K562 (cell line): ENCODE data around the gene AKAP13. TPM values are rescaled to one million over a fixed set of nuclear protein-coding genes. Genes with fewer than 3 reads are reported as not detected.

Experiments used
- ATAC-seq: fragments of 200-7000 bp; cut with Tn5 transposase; 3 replicates; pipeline ENCODE4 v1.9.1; 2020; ENCODE audit warnings: moderate library complexity
- BruUV-seq: library from RNA; stranded (reverse); fragments of 400-500 nt; replicated peaks from 2 replicates; lab custom pipeline; 2021; lab: Mats Ljungman, UMichigan
- CTCF ChIA-PET: fragments of 300-600 bp; formaldehyde crosslinking; extraction: SDS; loops from one replicate; lab custom pipeline; 2021; ENCODE audit warnings: low intra/inter-chr PET ratio; lab: Yijun Ruan, JAX
- POLR2A ChIA-PET: fragments of 300-600, 350-650 bp; sonication (Branson Sonifier 250); formaldehyde crosslinking; extraction: SDS; loops from one replicate; lab custom pipeline; 2021; ENCODE audit warnings: antibody characterized with exemption, inconsistent platforms; lab: Yijun Ruan, JAX
- DNase-seq, 4 experiments: peaks; one replicate each; pipeline versions ENCODE4 v3.0.0 to v3.0.0-alpha.2; 2011 to 2018; ENCODE audit warnings: low spot score in 3 of 4, mixed read lengths in 3 of 4; ENCODE audit errors: extremely low read depth in 1 of 4
- FAIRE-seq: peaks from 2 replicates; lab custom pipeline; 2011; peaks lifted over from hg19 to GRCh38; lab: Jason Lieb, UNC
- H2AFZ ChIP-seq: 2 replicates; pipeline ENCODE4 v1.6.0; 2011; ENCODE audit warnings: low read depth, low read length, control low read depth, inconsistent platforms
- H3K27ac ChIP-seq: fragments of 200-600 bp; 3 replicates; pipeline ENCODE4 v1.8.0; 2011; ENCODE audit warnings: low read depth, mild to moderate bottlenecking, control low read depth, inconsistent platforms, low read length, moderate library complexity, mixed read lengths; ENCODE audit errors: extremely low read depth
- H3K27me3 ChIP-seq, 2 experiments: fragments of 300-600 bp in 1 of 2; 2 replicates in 1 of 2; 3 replicates in 1 of 2; pipeline versions ENCODE4 v1.6.0 to v1.8.0; 2011; ENCODE audit warnings: inconsistent platforms in 2 of 2, low read length in 2 of 2, mild to moderate bottlenecking in 1 of 2, mixed read lengths in 1 of 2, moderate library complexity in 1 of 2; ENCODE audit not compliant: control insufficient read depth in 2 of 2, insufficient read depth in 2 of 2
- H3K36me3 ChIP-seq: fragments of 300-600 bp; 3 replicates; pipeline ENCODE4 v1.8.0; 2011; ENCODE audit warnings: mild to moderate bottlenecking, low read length, inconsistent platforms; ENCODE audit not compliant: control insufficient read depth, insufficient read depth
- H3K4me1 ChIP-seq, 2 experiments: fragments of 200-600 bp in 1 of 2; replicated peaks in 1 of 2; 2 replicates in 1 of 2; 3 replicates in 1 of 2; pipeline versions ENCODE4 v1.5.1 to v1.8.0; 2011; ENCODE audit warnings: inconsistent platforms in 2 of 2, low read length in 2 of 2, mild to moderate bottlenecking in 1 of 2, mixed read lengths in 1 of 2, moderate library complexity in 1 of 2; ENCODE audit not compliant: control insufficient read depth in 2 of 2, insufficient read depth in 2 of 2
- H3K4me2 ChIP-seq: 2 replicates; pipeline ENCODE4 v1.6.1; 2011; ENCODE audit warnings: low read length, control low read depth, inconsistent platforms, mixed read lengths; ENCODE audit not compliant: insufficient read depth
- H3K4me3 ChIP-seq: fragments of 200-600 bp; sonication (generic), shearing (Covaris generic); 2 replicates; pipeline ENCODE4 v1.5.1; 2016; ENCODE audit warnings: control low read depth, inconsistent platforms
- H3K79me2 ChIP-seq: fragments of 200-600 bp; 3 replicates; pipeline ENCODE4 v1.8.0; 2011; ENCODE audit warnings: low read length, inconsistent platforms; ENCODE audit not compliant: control insufficient read depth, insufficient read depth
- H3K9ac ChIP-seq, 2 experiments: 2 replicates each; pipeline versions ENCODE4 v1.6.0 to v1.6.1; 2011; ENCODE audit warnings: low read depth in 2 of 2, low read length in 2 of 2, control low read depth in 1 of 2, inconsistent platforms in 1 of 2, mild to moderate bottlenecking in 1 of 2, mixed read lengths in 1 of 2; ENCODE audit not compliant: insufficient read depth in 1 of 2
- H3K9me1 ChIP-seq: one replicate; pipeline ENCODE4 v1.6.0; 2011; ENCODE audit warnings: inconsistent platforms, mild to moderate bottlenecking, low read length, moderate library complexity; ENCODE audit not compliant: control insufficient read depth, insufficient read depth
- H3K9me3 ChIP-seq: replicated peaks from 2 replicates; pipeline ENCODE4 v1.5.1; 2011; ENCODE audit warnings: low read depth, low read length, inconsistent platforms; ENCODE audit not compliant: control insufficient read depth, insufficient read depth
- H4K20me1 ChIP-seq: replicated peaks from 2 replicates; pipeline ENCODE4 v1.6.1; 2011; ENCODE audit warnings: low read length, inconsistent platforms, mixed read lengths; ENCODE audit not compliant: control insufficient read depth, insufficient read depth
- CREM ChIP-seq: IDR thresholded peaks from 2 replicates; pipeline ENCODE4 v1.6.1; 2014; ENCODE audit warnings: antibody characterized with exemption, low read depth
- E2F3 ChIP-seq: fragments of 250-450 bp; sonication (Bioruptor Pico); IDR thresholded peaks from 2 replicates; pipeline ENCODE4 v1.4.0; 2020; ENCODE audit warnings: mild to moderate bottlenecking
- FOXJ3 ChIP-seq: sonication (generic); formaldehyde crosslinking; IDR thresholded peaks from 2 replicates; pipeline ENCODE4 v1.4.0; 2020; ENCODE audit warnings: mild to moderate bottlenecking, missing genetic modification reagents
- HIVEP1 ChIP-seq: fragments of 250-450 bp; sonication (Bioruptor Pico); IDR thresholded peaks from 2 replicates; pipeline ENCODE4 v1.4.0; 2020; ENCODE audit warnings: mild to moderate bottlenecking
- MEF2D ChIP-seq: conservative IDR thresholded peaks from 2 replicates; pipeline ENCODE4 v1.6.1; 2016; ENCODE audit warnings: low read depth, missing genetic modification characterization, missing compliant biosample characterization
- NFATC3 ChIP-seq: fragments of 450-650 bp; IDR thresholded peaks from 2 replicates; pipeline ENCODE4 v1.6.1; 2017; ENCODE audit warnings: mild to moderate bottlenecking
- NFRKB ChIP-seq: fragments of 450-650 bp; IDR thresholded peaks from 2 replicates; pipeline ENCODE4 v1.6.1; 2016; ENCODE audit warnings: low read depth
- NR2C2 ChIP-seq, 2 experiments: fragments of 200-800 bp in 1 of 2; sonication (Bioruptor generic) in 1 of 2; sonication (generic) in 1 of 2; formaldehyde crosslinking in 1 of 2; IDR thresholded peaks; 2 replicates each; pipeline versions ENCODE4 v1.6.1 to v1.8.0; 2016 to 2022; ENCODE audit warnings: mild to moderate bottlenecking in 1 of 2, missing compliant biosample characterization in 1 of 2, missing genetic modification characterization in 1 of 2, missing genetic modification reagents in 1 of 2
- NR3C1 ChIP-seq: sonication (generic); formaldehyde crosslinking; IDR thresholded peaks from 2 replicates; pipeline ENCODE4 v1.8.1; 2022; ENCODE audit warnings: missing genetic modification reagents
- PCBP1 ChIP-seq: fragments of 200-400 bp; formaldehyde crosslinking; IDR thresholded peaks from 2 replicates; pipeline ENCODE4 v1.6.1; 2018; ENCODE audit warnings: mild to moderate bottlenecking, low read depth, low read length; ENCODE audit not compliant: poor library complexity, severe bottlenecking
- XRCC4 ChIP-seq: IDR thresholded peaks from one replicate; pipeline ENCODE4 v1.6.1; 2011; ENCODE audit not compliant: insufficient read depth, insufficient read length; ENCODE audit errors: extremely low read depth
- ZNF766 ChIP-seq: fragments of 200-800 bp; sonication (Bioruptor generic); conservative IDR thresholded peaks from 2 replicates; pipeline ENCODE4 v1.6.1; 2016; ENCODE audit warnings: missing genetic modification characterization, missing compliant biosample characterization
- WGBS: fragments of 100-300 bp; shearing (Covaris generic); methylation state at CpG from one replicate; pipeline ENCODE4 v1.1.6; 2016; ENCODE audit warnings: low coverage, mixed read lengths; ENCODE audit not compliant: insufficient coverage; ENCODE audit errors: missing lambda C conversion rate; 5-methylcytosine and 5-hydroxymethylcytosine counted together
- in situ Hi-C: fragments of 300-500 bp; cut with MboI; formaldehyde crosslinking; loops from 4 replicates; pipeline ENCODE4 v1.15.0; 2018; ENCODE audit warnings: inconsistent platforms, mixed read lengths
- intact Hi-C: fragments of 100-400 bp; cut with micrococcal nuclease; formaldehyde crosslinking; loops from 2 replicates; pipeline ENCODE4 v1.14.2; 2022
- polyA plus RNA-seq, 8 experiments: library from polyadenylated mRNA; depleted of rRNA in 4 of 8; stranded (reverse) in 5 of 8; unstranded in 3 of 8; fragments of >200 nt; fragmentation: Nextera tagmentation in 2 of 8; fragmentation: Illumina TruSeq in 1 of 8; extraction: Ambion mirVana in 2 of 8; extraction: Trizol in 1 of 8; gene quantifications; 2 replicates each; pipeline versions ENCODE4 v1.2.1 to v1.2.3, GENCODE V29; 2011 to 2014; ENCODE audit warnings: inconsistent platforms in 1 of 8, missing spikeins in 1 of 8
- total RNA-seq, 7 experiments: library from RNA; depleted of rRNA in 6 of 7; stranded (reverse); fragments of >200 nt in 6 of 7; fragmentation: Illumina TruSeq in 2 of 7; extraction: Trizol in 2 of 7; gene quantifications; 2 replicates each; pipeline versions ENCODE4 v1.2.1 to v1.2.3, GENCODE V29; 2011 to 2021; ENCODE audit warnings: low replicate concordance in 1 of 7
- TF ChIP-seq, protein P1 (sequence below), 3 experiments: fragments of 200-800 bp in 1 of 3; fragments of 250-450 bp in 1 of 3; fragments of 450-650 bp in 1 of 3; sonication (Bioruptor Pico) in 1 of 3; sonication (Bioruptor generic) in 1 of 3; formaldehyde crosslinking in 1 of 3; IDR thresholded peaks; 2 replicates each; pipeline versions ENCODE4 v1.6.1 to v1.8.0; 2016 to 2022; ENCODE audit warnings: mild to moderate bottlenecking in 2 of 3, missing genetic modification characterization in 2 of 3, missing compliant biosample characterization in 1 of 3, moderate library complexity in 1 of 3

AKAP13 gene
- total and polyA plus RNA-seq, 9 of the 15 experiments (the other 6 are each of a cell fraction or from before 2014, with no cell fraction given) = 0.03 to 1.7 (median 0.42) TPM

DNA sequence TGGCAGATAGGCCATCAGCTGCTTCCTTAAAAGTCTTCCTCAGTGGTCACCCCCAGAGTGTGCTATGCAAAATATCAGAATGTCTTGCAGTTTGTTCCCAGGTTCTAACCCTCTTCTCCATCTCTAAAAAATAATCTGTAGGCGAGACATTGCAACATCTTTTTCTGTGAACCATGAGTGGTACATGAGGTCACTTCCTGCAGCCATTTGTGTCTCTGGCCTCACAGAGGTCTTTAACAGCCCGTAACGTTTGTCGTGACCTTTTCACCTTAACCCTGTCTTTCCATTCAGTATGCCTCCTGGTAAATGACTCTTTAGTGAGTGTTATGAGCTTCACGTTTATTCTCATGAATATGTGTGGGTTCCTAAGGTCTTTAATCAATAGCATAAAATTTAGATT, 269.0 kb downstream of the AKAP13 start (continued):
- TF ChIP-seq HIVEP1 (CRISPR knock-in tag) (no peak), CREM (0 out of 2 replicates have a peak, but pooled peaks have one; percentile 19), PCBP1 (no peak), NR2C2 (CRISPR knock-in tag; IDR thresholded peaks at IDR 0.05) (no peak), NR2C2 (tag; IDR thresholded peaks at IDR 0.05) (peak; percentile 59; the same call in 1 of the 2 replicates)
- TF ChIP-seq, protein P1, sequence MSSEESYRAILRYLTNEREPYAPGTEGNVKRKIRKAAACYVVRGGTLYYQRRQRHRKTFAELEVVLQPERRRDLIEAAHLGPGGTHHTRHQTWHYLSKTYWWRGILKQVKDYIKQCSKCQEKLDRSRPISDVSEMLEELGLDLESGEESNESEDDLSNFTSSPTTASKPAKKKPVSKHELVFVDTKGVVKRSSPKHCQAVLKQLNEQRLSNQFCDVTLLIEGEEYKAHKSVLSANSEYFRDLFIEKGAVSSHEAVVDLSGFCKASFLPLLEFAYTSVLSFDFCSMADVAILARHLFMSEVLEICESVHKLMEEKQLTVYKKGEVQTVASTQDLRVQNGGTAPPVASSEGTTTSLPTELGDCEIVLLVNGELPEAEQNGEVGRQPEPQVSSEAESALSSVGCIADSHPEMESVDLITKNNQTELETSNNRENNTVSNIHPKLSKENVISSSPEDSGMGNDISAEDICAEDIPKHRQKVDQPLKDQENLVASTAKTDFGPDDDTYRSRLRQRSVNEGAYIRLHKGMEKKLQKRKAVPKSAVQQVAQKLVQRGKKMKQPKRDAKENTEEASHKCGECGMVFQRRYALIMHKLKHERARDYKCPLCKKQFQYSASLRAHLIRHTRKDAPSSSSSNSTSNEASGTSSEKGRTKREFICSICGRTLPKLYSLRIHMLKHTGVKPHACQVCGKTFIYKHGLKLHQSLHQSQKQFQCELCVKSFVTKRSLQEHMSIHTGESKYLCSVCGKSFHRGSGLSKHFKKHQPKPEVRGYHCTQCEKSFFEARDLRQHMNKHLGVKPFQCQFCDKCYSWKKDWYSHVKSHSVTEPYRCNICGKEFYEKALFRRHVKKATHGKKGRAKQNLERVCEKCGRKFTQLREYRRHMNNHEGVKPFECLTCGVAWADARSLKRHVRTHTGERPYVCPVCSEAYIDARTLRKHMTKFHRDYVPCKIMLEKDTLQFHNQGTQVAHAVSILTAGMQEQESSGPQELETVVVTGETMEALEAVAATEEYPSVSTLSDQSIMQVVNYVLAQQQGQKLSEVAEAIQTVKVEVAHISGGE (CRISPR knock-in tag; IDR thresholded peaks at IDR 0.05) = no peak

DNA sequence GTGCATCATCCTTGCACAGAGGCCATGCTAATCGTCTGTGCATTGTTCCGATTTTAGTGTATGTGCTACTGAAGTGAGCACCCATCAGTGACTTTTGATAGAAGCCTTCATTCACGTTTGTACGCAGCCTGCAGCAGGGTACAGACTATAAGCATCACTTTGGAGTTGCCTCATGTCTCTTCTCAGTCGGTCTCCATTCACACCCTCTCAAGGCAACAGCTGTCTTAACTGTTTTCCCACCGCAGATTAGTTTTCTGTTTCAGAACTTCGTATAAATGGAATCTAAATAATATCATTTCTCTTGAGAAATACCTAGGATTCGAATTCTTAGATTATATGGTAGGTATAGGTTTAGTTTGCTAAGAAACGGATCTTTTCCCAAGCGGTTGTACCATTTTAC, 271.1 kb downstream of the AKAP13 start:
- in situ Hi-C loops (no loop called here), intact Hi-C loops (no loop called here)
- ChIA-PET POLR2A (no interaction called here), CTCF (no interaction called here)
- BruUV-seq = no TSS peak
- H3K4me1 ChIP-seq = no peaks in the 10 kb centered on the region
- no peak for FAIRE-seq
- 0% methylated on average over 10 of the region's 10 CpGs for WGBS
- no peak overlapping the region for H3K4me3 ChIP-seq
- no peaks in the 10 kb centered on the region for H4K20me1 ChIP-seq
- H2AFZ ChIP-seq = no peak overlapping the region
- no peaks in the 10 kb centered on the region for H3K9me3 ChIP-seq
- H3K27ac ChIP-seq = no peak overlapping the region
- TF ChIP-seq NFRKB (no peak), FOXJ3 (no peak), ZNF766 (CRISPR knock-in tag) (no peak), NR3C1 (no peak), XRCC4 (no peak), NFATC3 (no peak), MEF2D (tag) (no peak), E2F3 (CRISPR knock-in tag) (no peak)
- no peak overlapping the region for H3K4me2 ChIP-seq
- no peak for DNase-seq
- H3K79me2 ChIP-seq = no peaks in the 10 kb centered on the region
- H3K9ac ChIP-seq = no peak overlapping the region
- no peaks in the 10 kb centered on the region for H3K9me1 ChIP-seq
- 0 out of 5 replicates have a peak, but pooled peaks cover 0 to 3% of the 10 kb centered on the region in 2 experiments for H3K27me3 ChIP-seq
- no peak for ATAC-seq
- H3K36me3 ChIP-seq = no peaks in the 10 kb centered on the region
